GM18520 (cell line): ENCODE data around the gene COL17A1.
A peak's percentile ranks its signal among the peaks of the same experiment; 100 is the strongest.

ENCODE experiments used
- ATAC-seq: cut with Tn5 transposase; IDR thresholded peaks from one replicate; pipeline ENCODE4 v1.9.1; 2021; ENCODE audit not compliant: unreplicated experiment

Gene COL17A1

GRCh38 chr10:104085801-104086400, at the start of gene COL17A1:
Gene COL17A1, minus strand, starts transcription at chr10:104085880. Its CDS starts 5,207 bp downstream, at chr10:104080673.
- ATAC-seq, result no peak

GRCh38 chr10:104130041-104130440, 44.4 kb upstream of the COL17A1 start:
- no peak for ATAC-seq

- ATAC-seq, result no peak
These were observed 42.5 kb upstream of the COL17A1 start for GRCh38 chr10:104128214-104128613.

- ATAC-seq, result no peak
These were observed 41.7 kb upstream of the COL17A1 start for GRCh38 chr10:104127411-104127810.

- no peak for ATAC-seq
These were observed 37.7 kb upstream of the COL17A1 start for GRCh38 chr10:104123397-104123796.

- no peak for ATAC-seq
These were observed 36.8 kb upstream of the COL17A1 start for GRCh38 chr10:104122225-104123107.

GRCh38 chr10:104121485-104122224, 36.0 kb upstream of the COL17A1 start, which contains the start of gene SFR1:
Gene SFR1, plus strand, starts transcription at chr10:104122171. Its CDS starts 13 bp downstream, at chr10:104122184.
- peak; percentile 86 for ATAC-seq

- ATAC-seq, result peak; percentile 28
These were observed 35.3 kb upstream of the COL17A1 start for GRCh38 chr10:104120903-104121484.

GRCh38 chr10:104120512-104120902, 34.8 kb upstream of the COL17A1 start:
- no peak for ATAC-seq

GRCh38 chr10:104119996-104120395, 34.3 kb upstream of the COL17A1 start:
- no peak for ATAC-seq

- ATAC-seq, result no peak
These were observed 32.2 kb upstream of the COL17A1 start for GRCh38 chr10:104117839-104118323.

- no peak for ATAC-seq
These were observed 27.8 kb upstream of the COL17A1 start for GRCh38 chr10:104113376-104113956.

GRCh38 chr10:104109908-104110662, 24.4 kb upstream of the COL17A1 start:
- peak; percentile 85 for ATAC-seq

- no peak for ATAC-seq
These were observed 19.2 kb upstream of the COL17A1 start for GRCh38 chr10:104104926-104105325.

- no peak for ATAC-seq
These were observed 18.7 kb upstream of the COL17A1 start for GRCh38 chr10:104104418-104104817.

GRCh38 chr10:104103956-104104355, 18.3 kb upstream of the COL17A1 start:
- no peak for ATAC-seq

- no peak for ATAC-seq
These were observed 16.2 kb upstream of the COL17A1 start for GRCh38 chr10:104101902-104102301.

GRCh38 chr10:104100795-104101194, 15.1 kb upstream of the COL17A1 start:
- ATAC-seq, result no peak

- ATAC-seq, result no peak
These were observed 14.3 kb upstream of the COL17A1 start for GRCh38 chr10:104099941-104100340.

- no peak for ATAC-seq
These were observed 13.6 kb upstream of the COL17A1 start for GRCh38 chr10:104099269-104099668.
